Activated gamma-delta T cell treated with anti-CD3 and anti-CD28 coated beads, Interleukin-2, amount 50 U/mL, for 16 hours (primary cell): Measurements from ENCODE around the gene ATP5F1B.
"Not testable (repeated sequence)": the region's sequence is repeated elsewhere in the genome, so short reads cannot be mapped to it uniquely, and the experiment has no call there.

Source experiments
- DNase-seq: peaks from one replicate; pipeline ENCODE4 v3.0.0-alpha.2; 2020; ENCODE audit warnings: low read depth

ATP5F1B gene

DNA sequence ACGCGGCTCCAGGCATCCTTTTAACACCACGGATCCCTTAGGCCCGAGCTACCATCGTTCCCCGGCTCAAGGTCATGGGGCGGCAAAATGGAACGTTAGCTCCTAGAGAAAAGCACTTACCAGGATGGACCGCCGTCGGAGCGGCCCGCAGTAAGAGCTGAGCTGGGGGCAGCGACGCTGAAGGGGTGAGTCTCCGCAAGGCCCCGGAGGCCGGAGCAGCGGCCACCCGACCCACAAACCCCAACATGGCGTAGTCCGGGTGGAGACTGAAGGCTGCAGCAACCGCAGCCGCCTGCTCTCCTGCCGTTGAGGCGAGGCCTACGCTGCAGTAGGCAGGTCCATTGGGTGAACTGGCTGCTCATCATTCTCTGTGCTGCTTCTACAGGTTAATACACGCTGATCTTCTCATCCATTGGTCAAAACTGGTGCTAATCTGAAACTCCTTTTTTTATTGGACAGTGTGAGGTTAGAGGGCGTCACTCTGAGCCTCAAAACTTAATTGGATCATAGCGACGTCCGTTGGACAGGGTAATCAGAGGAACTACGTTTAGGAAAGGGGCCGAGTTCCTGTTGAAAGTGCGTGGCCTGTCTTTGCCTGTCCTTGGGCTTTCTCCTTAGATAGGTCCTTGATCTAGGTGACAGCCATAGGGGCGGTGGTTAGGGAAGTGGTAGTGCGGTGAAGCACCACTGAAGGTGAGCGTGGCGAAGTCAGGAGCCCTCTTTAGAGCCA, at the start of gene ATP5F1B:
Gene ATP5F1B (minus strand): TSS at position 268 of the 730 bp plus-strand sequence. CDS start 21 bp downstream, at position 247.
- peak; percentile 83 for DNase-seq

DNA sequence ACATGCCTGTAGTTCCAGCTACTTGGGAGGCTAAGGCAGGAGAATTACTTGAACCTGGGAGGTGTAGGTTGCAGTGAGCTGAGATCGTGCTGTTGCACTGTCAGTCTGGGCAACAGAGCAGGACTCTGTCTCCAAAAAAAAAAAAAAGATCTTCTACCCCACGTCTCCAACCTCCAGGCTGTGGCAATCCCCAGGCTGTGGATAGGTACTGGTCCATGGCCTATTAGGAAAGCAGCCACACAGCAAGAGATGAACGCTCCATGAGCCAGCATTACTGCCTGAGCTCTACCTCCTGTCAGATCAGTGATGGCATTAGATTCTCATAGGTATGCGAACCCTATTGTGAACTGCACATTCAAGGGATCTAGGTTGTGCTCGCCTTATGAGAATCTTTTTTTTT, 48.4 kb upstream of the ATP5F1B start:
- no peak for DNase-seq

DNA sequence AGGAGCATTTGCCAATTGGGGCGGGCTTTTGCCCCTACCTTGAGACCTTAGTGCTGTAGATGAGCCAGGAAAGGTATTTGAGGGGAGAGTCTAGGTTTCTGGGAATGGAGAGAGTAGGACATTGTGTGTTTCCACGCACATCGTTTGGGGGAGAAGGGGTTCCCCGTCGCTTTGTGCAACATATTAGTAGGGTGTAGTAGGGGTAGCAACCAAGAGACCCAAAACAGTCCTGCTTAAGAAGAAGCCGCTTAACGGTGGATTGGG, 43.0 kb upstream of the ATP5F1B start:
- DNase-seq = no peak

DNA sequence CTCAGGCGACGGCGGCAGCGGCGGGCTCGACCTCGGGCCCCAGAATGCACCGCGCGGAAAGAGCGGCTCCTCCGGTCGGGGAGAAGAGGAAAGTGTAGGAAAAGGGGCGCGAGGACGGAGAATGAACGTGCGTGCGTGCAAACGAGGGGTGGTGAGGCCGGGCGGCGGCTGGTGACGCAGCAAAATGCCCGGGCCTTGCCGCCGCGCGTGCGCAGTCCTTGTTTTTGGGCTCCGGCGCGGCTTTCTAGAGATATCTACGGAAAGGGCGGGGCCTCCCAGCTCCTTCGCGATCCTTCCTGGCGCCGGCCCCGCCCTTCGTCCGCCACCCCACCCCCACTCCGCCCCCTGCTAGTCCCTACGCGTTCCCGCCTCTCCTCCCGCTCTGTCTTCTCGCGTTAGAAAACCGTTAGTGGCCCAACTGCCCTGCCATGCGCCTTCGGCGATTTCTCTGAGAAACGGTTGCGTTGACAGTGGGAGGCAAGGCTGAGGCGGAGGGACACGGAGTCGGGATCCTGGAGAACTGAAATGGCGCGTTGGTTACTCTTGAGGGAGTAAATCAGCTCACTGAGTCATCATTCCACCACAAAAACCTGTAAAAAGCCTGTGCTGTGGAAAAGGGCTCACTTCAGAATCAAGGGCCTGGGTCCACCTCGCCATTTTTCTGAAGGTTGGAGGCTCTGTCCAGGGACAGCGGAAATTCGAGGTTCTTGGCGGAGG, 42.5 kb upstream of the ATP5F1B start, which contains the start of gene PTGES3:
Gene PTGES3 (minus strand): TSS at position 156 of the 717 bp plus-strand sequence. CDS start 285 bp downstream, outside the sequence.
- peak; percentile 94 for DNase-seq

DNA sequence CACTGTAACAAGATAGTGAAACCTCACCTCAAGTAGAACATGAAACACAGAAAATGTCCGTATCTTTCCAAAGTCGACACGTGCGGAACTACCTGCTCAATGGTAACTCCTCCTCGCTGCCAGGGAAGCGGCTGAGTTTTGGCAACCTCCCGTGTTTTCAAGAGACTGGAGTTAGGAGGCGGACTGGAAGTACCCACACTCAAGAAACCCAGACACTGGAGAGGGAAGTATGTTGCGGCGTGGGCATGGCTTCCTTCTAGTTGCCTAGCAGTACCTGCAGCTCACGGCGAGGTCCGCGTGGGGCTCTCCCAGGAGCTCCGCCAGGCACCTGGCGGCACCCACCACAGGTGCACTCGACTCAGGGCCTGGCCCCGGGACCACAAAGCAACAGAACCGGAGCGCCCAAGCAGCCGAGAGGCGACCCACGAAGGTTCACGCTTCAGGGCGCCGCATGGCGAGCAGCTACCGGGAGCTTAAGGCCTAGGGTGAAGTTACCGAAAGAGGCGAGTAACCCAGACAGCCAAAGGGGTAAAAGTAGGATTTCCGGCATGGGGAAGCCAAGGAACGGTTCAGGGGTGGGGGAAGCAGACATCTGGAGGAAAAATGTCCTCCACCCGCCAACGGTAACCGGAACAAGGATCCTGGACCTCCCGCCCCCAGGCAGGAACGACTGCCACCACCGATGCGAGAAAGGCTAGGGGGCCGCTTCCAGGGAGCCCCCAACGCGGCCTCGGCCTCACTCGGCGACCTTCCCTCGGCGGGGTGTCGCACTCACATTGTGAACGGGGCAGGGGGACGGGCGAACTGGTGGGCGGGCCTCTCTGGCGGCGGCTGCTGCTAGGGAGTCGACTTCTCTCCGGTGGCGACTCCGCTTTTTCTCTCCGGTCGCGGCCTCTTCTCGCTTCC, 41.7 kb upstream of the ATP5F1B start:
- DNase-seq = peak; percentile 31

DNA sequence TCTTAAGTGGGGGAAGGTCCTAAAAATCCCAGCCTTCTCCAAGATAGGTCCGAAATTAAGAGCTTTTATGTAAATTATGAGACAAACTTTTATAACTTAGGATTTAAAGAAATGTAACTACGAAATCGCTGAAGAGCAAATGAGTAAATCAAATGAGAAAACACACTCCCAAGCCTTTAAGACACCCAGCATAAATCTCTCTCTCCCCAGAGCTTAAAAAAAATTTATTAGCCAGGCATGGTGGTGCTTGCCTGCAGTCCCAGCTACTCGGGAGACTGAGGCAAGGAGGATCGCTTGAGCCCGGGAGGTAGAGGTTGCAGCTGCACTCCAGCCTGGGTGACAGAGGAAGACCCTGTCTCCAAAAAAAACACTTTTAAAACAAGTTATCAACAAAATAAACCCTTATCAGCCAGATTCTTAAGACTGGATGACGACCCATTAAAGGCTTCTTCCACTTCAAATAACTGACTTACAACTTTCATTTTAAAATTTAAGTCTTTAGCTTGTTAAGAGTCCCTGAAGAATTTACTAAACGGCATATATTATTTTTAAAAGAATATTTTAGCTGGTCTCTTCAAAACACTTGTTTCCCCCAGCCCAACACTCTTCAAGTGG, 39.1 kb upstream of the ATP5F1B start:
- DNase-seq = no peak

DNA sequence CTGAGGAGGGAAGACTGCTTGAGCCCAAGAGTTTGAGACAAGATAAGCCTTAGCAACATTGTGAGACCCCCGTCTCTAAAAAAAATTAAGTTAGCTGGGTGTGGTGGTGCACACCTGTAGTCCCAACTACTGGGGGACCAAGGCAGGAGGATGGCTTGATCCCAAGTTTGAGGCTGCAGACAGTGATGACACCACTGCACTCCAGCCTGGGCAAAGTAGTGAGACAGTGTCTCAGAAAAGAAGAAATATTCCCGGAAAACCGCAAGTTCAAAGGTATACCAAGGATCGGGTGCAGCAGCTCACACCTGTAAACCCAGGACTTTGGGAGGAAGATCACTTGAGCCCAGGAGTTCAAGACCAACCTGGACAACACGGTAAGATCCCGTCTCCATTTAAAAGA, 36.5 kb upstream of the ATP5F1B start:
- no peak for DNase-seq

DNA sequence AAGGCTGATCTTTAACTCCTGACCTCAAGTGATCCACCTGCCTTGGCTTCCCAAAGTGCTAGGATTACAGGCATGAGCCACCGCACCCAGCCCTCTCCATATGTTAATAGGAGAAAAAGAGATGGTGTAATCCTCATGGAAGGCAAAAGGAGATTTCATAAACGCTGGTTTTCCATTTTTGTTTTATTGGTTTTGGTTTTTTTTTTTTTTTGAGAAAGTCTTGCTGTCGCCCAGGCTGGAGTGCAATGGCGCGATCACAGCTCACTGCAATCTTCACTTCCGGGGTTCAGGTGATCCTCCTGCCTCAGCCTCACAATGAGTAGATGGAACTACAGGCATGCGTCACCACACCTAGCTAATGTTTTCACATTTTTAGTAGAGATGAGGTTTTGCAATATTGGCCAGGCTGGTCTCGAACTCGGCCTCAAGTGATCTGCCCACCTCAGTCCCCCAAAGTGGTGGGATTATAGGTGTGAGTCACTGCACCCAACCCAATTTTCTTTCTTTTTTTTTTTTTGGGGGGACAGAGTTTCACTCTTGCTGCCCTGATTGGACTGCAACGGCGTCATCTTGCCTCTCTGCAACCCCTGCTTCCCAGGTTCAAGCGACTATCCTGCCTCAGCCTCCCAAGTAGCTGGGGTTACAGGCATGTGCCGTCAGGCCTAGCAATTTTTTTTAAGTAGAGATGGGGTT, 34.2 kb upstream of the ATP5F1B start:
- DNase-seq = no peak

DNA sequence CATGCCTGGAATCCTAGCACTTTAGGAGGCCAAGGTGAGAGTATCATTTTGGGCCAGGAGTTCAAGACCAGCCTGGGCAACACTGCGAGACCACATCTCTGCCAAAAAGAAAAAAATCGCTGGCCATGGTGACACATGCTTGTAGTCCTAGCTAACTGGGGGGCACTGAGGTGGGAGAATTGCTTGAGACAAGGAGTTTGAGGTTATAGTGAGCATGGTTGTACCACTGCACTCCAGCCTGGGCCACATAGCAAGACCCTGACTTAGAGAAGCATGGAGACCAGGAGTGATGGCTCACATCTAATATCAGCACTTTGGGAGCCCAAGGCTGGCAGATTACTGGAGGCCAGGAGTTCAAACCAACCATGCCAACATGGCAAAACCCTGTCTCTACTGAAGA, 33.1 kb upstream of the ATP5F1B start:
- DNase-seq = no peak

DNA sequence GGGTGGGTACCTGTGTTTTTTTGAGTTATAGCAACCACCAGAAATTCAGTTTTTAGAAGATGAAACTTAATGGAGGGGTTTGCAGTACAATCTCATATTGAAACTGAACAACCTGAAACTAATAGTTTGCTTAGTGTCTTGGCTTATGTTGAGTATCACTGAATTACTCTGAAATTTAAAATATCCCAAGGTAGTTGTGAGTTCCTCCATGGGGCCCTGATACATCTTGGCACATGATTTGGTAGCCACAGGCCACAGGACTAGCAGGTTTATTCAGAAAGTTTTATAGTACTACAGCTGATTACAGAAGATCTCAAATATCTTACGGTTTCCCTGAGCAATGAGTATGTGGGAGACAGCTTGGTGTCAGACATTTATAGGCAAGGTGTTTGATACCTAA, 31.9 kb upstream of the ATP5F1B start:
- no peak for DNase-seq

DNA sequence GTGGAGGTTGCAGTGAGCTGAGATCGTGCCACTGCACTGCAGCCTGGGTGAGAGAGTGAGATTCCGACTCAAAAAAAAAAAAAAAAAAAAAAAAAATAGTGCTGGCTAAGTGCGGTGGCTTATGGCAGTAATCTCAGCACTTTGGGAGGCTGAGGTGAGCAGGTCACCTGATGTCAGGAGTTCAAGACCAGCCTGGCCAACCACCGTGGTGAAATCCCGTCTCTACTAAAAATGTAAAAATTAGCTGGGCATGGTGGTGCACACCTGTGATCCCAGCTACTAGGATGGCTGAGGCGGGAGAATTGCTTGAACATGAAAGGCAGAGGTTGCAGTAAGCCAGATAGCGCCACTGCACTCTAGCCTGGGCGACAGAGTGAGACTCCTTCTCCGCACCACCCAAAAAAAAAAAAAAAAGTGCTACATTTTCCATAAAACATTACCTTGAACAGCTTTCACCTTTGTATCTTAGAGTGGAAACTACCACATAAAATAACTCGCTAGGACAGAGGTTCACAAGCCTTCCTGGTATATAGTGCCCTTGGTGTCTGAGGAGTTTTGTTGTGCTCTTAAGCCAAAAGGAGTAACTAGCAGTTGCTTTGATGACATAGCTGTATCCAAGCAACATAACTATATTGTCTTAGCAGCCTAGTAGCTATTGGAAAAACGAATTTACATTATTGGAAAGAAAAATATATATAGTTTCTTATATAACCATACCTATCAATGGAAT, 31.2 kb upstream of the ATP5F1B start:
- DNase-seq = no peak

DNA sequence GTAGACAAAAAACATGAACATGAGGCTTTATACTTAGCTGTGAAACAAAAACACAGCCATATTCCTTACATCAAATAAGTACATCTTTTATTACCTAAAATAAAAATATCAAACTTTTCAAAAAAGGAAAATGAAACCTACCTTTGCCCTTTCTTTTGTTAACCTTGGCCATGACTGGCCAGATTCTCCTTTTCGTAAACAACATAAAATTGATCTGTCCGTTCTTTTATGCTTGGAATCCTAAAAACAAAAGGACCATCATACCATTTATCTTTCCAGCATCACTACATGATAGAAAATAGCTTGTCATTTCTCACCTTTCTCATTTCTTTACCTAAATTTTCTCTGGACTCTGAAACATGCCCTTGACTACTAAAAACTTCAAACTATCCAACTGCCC, 25.8 kb upstream of the ATP5F1B start:
- DNase-seq = no peak

DNA sequence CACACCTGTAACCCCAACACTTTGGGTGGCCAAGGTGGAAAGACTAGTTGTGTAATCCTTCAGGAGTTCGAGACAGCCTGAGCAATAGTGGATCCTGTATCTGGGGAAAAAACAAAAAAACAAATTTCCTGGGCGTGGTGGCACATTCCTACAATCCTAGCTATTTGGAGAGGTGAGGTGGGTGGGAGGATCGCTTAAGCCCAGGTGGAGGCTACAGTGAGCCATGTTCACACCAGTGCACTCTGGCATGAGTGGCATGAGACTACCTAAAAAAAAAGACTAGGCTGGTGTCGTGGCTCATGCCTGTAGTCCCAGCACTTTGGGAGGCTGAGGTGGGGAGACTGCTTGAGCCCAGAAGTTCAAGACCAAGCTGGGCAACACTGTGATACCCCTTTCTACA, 25.1 kb upstream of the ATP5F1B start:
- DNase-seq = no peak

DNA sequence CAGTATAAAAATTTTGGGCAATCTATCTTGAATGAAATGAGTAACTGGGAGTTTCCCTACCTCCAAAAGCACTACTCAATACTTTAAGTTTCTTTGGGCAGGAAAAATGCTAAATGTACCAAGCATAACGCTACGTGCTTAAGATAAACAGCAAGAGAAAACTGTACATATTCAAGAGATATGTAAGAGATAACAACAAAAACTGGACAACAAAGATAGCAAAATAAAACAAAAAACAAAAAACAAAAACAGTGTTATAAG, 22.3 kb upstream of the ATP5F1B start:
- DNase-seq = no peak

DNA sequence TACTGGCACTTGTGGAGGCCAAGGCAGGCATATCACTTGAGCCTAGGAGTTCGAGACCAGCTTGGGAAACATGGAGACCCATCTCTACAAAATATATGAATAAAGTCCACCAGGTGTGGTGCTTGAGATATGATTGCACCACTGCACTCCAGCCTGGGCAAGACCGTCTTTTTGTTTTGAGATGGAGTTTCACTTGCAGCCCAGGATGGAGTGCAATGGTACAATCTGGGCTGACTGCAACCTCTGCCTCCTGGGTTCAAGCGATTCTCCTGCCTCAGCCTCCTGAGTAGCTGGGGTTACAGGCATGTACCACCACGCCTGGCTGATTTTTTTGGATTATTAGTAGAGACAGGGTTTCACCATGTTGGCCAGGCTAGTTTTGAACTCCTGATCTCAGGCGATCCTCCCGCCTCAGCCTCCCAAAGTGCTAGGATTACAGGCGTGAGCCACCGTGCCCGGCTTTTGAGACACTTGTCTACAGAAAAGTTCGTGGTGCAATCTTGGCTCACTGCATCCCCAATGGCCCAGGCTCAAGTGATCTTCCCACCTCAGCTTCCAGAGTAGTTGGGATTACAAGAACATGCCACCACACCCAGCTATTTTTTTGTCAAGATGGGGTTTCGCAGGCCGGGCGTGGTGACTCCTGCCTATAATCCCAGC, 16.3 kb upstream of the ATP5F1B start:
- DNase-seq = no peak

DNA sequence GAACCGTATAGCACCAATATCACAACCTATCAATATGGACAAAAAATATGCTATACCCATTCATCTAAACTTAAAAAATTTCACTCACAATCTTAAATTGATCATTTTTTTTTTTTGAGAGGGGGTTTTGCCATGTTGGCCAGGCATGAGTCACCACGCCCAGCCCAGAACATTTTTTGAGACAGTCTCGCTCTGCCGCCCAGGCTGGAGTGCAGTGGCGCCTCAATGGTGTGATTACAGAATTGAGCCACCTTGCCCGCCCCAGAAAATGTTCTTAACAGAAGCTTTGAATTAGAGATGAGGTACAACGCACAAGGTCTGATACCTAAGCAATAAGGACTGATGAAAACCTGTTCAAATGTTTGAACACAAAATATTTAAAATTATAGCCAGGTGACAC, 15.8 kb upstream of the ATP5F1B start:
- DNase-seq = no peak

DNA sequence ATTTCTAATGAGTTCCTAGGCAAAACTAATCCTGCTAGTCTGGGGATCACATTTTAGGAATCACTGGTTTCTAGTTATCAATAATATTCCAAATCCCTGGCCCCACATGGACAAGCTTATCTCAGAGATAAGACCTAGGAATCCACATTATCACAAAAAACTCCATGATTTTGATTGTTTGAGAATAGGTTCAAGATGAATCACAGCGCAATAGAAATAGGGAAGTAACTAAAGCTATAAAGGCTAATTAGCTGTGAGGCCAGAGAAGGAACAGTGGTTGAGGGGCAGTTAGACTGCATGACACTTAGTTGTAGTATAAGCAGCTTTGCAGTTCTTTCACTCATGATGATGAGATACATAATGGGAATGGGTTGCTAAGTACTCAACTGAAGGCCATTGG, 13.1 kb upstream of the ATP5F1B start:
- no peak for DNase-seq

DNA sequence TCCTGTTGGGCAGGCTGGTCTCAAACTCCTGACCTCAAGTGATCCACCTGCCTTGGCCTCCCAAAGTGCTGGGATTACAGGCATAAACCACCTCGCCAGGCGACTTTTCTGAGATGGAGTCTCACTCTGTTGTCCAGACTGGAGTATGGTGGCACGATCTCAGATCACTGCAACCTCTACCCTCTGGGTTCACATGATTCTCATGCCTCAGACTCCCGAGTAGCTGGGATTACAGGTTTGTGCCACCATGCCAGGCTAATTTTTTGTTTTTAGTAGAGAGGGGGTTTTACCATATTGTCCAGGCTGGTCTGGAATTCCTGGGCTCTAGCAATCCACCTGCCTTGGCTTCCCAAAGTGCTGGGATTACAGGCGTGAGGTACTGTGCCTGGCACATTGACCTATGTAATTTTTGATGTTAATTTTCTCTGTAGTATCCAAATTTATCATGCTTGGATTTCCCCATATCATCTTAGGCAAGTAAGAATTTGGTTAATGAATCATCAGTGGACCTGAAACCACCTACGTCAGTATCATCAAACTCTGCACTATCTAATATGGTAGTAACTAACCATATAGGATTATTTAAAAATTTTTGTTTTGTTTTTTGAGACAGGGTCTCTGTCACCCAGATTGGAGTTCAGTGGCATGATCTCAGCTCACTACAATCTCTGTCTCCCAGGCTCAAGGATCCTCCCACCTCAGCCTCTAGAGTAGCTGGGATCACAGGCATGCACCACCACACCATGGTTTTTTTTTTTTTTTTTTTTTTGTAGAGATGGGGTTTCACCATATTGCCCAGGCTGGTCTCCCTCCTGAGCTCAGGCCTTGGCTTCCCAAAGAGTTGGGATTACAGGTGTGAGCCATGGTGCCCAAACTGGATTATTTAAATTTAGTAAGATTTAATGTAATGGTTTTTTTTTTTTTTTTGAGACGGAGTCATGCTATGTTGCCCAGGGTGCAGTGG, 11.9 kb upstream of the ATP5F1B start:
- no peak for DNase-seq

DNA sequence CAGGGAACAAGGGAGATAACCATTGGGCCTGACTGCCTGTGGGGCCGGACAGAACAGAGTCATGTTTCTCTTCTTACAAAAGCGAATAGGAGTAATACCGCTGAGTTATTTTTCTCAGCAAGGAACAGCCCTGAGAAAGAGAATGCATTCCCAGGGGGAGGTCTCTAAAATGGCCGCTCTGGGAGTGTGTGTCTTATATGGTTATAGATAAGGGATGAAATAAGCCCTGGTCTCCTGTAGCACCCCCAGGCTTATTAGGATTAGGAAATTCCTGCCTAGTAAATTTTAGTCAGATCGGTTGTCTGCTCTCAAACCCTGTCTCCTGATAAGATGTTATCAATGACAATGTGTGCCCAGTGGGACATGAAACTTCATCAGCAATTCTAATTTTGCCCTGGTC, 8.0 kb upstream of the ATP5F1B start:
- not testable (repeated sequence) for DNase-seq

DNA sequence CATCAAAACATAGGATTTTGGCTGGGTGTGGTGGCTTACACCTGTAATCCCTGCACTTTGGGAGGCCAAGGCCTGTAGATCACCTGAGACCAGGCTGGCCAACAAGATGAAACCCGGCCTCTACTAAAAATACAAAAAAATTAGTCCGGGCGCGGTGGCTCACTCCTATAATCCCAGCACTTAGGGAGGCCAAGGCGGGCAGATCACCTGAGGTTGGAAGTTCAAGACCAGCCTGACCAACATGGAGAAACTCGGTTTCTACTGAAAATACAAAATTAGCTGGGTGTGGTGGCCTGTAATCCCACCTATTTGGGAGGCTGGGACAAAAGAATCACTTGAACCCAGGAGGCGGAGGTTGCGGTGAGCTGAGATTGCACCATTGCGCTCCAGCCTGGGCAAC, 2.2 kb upstream of the ATP5F1B start:
- not testable (repeated sequence) for DNase-seq
